HG03354 (cell line): ENCODE results near the gene ARHGEF10L.
"Not testable (repeated sequence)": the region's sequence is repeated elsewhere in the genome, so short reads cannot be mapped to it uniquely, and the experiment has no call there.

Experiments used
- ATAC-seq: cut with Tn5 transposase; IDR thresholded peaks from one replicate; pipeline ENCODE4 v1.9.1; 2021; ENCODE audit warnings: mild to moderate bottlenecking; ENCODE audit not compliant: unreplicated experiment, poor library complexity, severe bottlenecking

The ARHGEF10L gene

DNA sequence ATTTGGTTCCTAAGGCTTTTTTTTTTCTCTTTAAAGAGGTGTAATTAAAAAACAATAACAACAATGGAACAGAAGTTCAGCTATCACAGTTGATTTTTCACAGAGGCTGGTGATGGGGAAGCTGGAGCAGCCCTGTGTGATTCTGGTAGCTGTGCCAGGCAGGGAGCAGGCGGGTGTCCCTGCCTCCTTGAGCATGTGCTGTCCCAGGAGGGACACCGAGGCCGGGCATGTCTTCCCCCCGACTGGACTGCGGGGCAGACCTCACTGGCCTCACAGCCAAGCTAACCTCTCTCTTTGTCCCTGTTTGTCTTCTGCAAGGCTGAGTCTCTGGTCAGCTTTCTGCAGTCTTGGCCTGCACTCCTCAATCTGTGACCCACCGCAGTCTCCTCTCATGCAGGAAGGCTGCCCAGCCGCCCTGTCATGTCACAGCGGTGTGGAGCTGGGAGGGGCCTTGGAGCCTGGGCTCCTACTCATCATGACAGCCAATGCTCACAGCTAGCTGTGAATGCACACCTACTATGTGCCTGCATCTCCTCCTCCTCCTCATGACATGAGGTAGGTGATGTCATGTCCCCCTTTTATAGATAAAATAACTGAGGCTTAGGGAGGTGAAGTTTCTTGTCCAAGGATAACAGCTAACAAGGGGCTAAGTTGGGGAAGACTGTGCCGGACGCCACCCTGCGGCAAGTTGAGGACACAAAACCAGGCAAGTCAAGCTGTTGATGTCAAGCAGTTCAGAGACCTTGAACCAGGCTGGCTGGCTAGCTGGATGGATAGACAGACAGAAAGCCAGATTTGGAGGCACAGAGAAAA, 205.4 kb downstream of the ARHGEF10L start:
- no peak for ATAC-seq

- no peak for ATAC-seq
Measured at GRCh38 chr1:17745479-17745955, 206.0 kb downstream of the ARHGEF10L start.

DNA sequence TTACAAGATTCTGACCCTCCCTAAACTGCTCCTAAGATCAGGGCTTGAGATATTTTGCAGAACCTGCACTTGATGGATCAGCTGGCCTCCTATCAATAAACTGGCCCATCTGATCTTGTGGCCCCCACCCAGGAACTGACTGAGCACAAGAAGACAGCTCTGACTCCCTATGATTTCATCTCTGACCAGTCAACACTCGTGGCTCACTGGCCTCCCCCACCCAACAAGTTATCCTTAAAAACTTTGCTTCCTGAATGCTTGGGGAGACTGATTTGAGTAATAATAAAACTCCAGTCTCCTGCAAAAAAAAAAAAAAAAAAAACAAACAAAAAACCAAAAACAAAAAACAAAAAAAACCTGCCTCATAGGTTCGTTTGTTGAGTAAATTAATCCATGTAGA, 206.8 kb downstream of the ARHGEF10L start:
- not testable (repeated sequence) for ATAC-seq

GRCh38 chr1:17746920-17747319, 207.4 kb downstream of the ARHGEF10L start:
- no peak for ATAC-seq
